NCI-H2227 (cell line): Measurements from ENCODE around the gene COBL.
"Not testable (repeated sequence)": the region's sequence is repeated elsewhere in the genome, so short reads cannot be mapped to it uniquely, and the experiment has no call there.

Source experiments
- DNase-seq: peaks from one replicate; lab custom pipeline; 2025; ENCODE audit not compliant: unreplicated experiment; lab: John Stamatoyannopoulos, UW

COBL gene

DNA sequence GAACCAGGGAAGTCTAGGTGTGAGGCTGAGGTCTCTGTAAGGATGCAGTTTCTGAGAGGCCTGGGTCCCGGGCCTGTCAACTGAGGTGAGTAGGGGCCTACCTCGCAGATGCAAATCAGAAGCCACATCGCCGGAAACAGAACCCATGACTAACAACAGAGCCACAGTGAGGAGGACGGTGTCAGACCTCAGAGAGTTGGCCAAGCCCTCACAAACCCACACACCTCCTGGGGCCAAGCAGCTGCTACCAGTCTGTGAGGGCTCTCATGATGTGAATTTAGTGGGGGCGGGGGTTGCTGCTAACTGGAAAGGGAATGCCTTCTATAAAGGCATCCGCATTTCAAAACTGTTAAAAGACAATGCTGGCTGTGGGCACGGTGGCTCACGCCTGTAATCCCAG is 103.0 kb downstream of the COBL start:
- DNase-seq, result no peak

DNA sequence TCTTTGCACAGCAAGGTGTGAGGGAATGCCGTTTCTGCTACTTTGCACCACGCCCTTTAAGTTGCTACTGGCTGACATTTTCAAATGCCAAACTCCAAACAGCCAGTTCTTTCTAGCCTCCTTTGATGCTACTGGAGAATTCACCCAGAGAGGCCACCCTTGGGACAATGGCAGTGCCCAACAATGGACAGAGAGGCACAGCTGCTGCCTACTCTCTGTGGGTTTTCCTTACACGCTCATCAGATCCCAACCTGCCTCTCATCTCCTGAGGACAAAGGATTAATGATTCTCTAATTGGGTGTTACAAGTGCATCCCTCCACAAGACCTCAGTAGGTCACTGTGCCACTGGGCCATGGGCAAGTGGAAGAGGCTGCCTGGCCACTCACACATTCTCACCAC is 105.8 kb downstream of the COBL start:
- no peak for DNase-seq

DNA sequence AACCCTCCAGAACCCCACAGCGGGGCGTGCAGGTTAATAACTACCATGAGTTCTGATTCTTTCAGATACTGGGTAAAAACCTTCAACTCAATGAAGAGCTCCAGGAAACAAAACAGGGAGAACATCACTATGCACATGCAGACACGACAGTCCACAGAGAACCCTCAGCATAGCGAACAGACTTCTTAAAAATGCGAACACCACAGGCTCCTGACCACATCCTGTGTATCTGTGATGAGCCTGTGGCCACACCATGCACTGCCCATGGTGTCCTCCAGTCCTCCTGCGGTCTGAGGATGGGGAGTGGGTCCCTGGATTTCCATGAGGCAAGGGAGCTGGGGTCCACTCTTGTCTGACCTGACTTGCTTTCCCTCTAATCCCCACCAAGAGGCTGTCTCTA is 107.2 kb downstream of the COBL start:
- DNase-seq, result no peak

DNA sequence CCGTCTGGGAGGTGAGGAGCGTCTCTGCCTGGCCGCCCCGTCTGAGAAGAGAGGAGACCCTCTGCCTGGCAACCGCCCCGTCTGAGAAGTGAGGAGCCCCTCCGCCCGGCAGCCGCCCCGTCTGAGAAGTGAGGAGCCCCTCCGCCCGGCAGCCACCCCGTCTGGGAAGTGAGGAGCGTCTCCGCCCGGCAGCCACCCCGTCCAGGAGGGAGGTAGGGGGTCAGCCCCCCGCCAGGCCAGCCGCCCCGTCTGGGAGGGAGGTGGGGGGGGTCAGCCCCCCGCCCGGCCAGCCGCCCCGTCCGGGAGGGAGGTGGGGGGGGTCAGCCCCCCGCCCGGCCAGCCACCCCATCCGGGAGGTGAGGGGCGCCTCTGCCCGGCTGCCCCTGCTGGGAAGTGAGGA is 108.5 kb downstream of the COBL start:
- DNase-seq, result not testable (repeated sequence)

DNA sequence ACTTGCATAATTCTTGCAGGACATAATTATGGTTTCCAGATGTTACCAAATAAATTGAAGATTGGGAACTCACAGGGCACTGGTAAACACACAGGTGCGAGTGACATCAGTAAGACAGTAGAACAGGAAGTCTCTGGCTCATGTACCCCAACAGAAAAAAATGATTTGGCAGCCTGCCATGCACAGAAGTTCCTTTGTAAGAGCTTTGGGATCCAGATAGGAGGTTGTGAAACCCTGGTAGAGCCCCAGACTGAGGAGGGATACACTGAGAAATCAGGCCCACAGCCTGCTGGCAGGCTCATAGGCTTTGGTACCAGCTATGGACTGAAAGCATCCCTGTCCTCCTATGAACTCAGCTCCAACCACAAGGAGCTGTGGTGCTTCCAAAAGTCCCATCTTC is 118.0 kb downstream of the COBL start:
- DNase-seq, result no peak

DNA sequence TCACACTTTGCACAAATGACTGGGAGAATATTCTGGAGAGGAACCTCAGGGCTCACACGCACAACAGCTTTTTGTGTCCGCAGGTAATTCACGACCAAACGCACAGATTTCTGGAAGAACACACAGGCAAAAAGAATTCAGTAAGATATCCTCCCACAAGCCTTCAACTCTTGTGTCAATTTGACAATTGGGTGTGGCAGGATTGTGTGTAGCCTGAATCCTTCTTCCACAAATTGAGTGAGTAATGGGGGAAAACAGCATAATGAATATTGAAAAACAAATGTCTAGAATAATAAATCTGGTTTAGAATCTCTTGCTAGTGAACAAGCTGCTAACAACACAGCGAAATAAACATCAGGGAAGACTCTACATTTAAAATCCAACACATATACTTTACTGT is 125.6 kb downstream of the COBL start:
- DNase-seq, result no peak

DNA sequence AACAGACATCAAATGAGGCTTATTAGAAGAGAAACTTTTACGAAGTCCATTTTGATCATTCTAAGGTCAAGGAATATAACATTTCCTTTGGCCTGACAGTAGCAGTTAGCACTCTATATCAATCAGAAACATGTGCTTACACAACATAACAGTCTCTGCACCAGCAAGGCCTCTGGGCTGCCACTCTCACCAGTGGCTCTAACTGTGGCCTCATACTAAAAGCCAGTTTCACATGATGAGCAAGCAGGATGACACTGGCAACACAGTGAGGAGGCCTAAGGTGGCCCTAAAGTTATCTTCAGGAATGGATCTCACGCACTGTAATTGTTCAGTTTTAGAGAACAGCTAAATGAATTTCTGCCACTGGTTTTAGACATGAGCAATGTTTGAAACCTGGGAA is 126.8 kb downstream of the COBL start:
- no peak for DNase-seq

DNA sequence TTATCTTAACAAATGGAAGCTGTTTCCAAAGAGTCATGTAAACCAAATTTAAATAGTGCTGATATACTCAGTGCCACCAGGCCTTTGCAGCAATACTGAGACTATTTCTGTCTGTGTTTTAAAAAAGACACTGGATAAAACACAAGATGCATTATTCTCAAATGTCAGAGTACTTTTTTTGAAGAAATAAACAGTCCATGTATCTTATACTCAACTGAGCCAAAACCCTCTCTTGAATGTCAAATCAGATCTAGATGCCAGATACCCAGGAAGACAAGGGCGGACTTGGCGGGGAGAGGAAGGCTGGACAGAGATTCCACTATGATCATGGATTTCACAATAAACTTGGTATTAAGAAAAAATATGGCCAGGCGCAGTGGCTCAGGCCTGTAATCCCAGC is 127.6 kb downstream of the COBL start:
- no peak for DNase-seq

DNA sequence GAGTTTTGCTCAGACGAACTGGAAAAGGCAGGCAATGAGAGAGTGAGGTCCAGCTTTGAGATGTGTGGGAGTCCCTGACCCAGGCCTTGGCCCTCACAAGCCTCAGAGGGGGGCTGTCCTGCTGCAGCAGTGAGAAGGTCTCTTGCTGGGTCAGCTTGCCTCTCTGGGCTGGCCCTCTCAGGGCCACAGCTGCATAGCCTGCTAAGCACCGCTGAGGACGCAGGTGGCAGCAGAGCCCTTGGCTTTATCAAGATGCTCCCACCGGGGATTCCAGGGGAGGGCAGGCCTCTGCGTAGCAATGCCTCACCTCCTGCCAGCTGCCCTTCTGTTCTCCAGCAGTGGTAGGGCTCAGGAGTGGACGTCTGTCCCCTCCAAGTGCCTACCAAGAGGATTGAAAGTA is 128.7 kb downstream of the COBL start:
- peak; percentile 70 for DNase-seq

DNA sequence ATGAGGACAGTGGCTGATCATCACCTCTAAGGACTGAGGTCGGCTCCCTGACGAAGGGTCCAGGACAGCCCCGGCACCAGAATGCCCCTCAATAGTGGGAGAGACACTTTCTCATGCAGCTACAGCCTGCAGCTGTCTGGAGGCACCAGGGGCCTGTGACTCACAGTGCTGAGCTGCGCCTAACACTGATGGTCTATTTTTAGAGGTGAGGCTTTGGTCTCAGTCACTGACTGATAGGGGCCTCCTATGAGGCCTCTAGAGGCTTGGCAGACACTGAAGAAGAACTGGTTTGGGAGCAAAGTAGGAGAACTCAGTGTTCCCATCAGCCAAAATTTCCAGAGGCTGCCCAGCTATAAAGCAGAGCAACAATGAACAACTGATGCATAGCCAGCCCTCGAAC is 130.1 kb downstream of the COBL start:
- DNase-seq, result no peak

DNA sequence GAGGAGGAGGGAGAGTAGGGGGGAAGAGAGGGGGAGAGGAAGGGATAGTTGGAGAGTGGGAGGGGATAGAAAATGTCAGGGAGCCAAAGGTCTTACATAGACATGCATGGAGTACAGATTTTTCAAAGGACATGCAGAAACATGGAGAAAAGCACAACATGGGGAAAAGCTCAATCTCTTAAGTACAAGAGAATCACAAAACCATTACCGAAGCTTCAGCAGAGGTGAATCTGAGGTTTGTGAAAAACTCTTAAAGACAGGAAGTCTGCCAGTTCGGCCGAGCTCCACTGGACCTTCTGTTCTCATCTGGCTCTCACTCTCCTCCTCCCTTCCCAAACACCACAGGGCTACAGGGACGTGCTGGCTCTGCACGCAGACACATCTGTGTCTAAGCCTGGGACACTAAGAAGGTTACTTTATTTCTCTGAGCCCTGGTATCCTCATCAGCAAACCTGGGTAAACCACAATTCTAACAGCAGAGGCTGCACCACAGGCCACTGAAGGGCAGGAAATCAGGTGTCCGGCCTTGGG is 133.9 kb downstream of the COBL start:
- DNase-seq, result no peak

DNA sequence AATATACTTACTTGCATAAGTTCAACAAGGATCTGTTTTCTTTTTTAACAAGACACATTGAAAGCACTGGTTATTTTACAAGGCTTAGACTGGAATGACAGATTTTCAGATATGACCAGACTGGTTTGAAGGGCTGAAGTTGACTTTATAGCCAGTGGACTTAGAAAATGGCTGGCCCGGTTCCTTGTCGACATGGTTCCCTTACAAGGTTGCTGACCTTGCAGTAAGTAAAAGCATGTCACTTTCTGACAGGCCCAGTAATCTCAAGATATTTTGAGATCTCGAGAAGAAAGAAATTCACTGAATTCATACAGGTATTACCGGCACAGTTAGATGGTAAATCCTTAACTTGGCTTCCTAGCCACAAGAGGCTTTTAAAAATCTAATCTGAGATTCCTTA is 136.5 kb downstream of the COBL start:
- DNase-seq, result no peak

DNA sequence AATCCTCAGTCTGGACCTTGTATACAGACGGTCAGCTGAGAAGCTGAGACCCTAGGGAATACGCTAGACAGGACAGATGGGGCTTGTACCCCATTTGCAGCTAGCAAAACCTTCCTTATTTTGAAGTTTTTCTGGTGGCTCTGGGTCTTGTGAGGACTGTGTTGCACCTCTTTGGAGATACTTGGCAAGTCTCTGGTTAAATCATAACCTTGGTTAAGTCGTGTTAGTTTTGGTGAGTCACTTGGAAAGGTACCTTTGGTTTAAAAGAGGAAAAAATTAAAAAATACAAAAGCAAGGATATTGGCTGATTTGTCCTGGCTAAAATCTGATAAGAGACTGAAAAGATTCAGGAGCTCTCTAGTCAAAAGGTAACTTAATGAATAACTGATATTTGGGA is 140.6 kb downstream of the COBL start:
- no peak for DNase-seq

DNA sequence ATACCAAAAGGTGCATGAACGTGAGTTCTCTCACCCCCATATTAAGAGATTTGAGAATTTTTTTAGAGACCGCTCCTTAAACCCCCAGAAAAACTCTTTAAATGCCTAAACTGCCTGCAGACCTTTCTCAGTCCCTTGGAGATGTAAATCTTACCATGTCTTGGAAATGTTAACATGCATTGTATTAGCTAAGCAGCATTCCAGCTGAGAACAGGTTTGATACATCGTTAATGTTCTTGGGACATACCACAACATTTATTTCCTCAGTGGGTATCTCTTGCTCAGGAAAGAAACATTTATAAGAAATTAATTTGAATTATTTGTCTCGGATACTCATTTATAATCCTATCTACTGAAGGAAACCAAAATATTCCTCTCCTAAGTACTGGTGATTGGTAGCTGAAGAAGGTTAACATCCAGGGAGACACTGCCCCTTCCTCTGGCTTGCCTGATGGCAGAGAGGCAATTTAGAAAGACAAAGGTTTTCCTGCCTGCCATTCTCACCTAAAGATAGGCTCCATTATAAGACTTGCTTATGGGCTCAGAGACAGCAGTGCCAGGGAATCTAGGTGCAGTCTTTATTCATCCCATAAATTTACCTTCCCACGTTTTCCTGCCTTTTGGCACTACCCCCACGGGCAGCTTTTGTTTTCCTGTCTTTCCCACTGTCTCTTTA is 141.2 kb downstream of the COBL start:
- DNase-seq, result no peak

DNA sequence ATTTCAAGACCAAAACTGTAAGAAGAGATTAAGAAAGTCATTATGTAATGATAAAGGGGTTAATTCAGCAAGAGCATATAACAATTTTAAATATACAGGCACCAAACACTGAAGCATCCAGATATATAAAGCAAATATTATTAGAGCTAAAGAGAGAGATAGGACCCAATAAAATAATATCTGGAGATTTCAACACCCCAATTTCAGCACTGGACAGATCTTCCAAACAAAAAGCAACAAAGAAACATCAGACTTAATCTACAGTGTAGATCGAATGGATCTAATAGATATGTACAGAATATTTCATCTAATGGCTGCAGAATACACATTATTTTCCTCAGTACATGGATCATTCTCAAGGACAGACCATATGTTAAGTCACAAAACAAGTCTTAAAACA is 151.3 kb downstream of the COBL start:
- no peak for DNase-seq

DNA sequence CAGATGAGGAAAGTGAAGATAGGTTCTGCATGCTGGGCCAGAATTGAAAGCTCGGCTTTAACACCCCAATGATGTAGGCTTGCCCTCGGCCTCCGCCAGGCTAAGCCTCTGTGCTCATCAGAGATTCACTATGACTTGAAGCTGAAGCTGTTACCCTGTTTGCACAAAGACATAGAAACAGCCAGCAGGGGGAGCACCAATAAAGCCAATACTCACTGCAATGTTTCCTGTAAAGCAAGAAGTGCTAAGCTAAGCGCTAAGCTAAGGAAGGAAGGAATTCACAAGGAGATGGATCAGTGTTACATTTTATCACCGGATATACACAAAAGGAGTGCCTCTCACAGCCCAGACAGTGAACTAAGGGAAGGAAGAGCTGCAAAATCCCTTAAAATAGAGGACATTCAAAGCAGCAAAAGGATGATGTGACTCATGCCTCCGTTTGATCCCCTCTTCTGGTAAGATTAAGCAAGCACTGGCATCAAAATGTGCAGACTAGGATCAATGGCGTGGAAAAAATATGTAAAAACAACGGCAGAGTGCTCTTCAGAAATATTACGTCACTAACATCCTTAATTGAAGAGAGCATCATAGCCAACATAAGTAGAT is 153.8 kb downstream of the COBL start:
- peak; percentile 83 for DNase-seq

DNA sequence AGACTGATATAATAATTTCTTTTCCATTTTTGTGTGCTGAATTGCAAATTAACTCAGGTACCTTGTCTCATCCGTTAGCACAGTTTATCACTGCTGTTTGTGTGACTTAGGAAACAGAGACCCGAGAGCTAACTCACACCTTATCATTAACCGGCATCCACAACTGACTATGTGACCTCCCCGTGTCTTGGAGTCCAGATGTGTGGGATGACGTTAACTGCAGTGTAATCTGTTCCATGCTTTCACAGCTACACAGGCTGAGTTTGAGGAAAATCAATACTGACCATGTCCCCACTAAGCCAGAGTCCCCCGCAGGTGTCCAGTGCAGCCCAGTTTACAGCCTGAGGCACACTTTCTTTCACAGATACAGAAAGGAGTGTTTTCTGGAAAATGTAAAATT is 154.7 kb downstream of the COBL start:
- DNase-seq, result no peak

DNA sequence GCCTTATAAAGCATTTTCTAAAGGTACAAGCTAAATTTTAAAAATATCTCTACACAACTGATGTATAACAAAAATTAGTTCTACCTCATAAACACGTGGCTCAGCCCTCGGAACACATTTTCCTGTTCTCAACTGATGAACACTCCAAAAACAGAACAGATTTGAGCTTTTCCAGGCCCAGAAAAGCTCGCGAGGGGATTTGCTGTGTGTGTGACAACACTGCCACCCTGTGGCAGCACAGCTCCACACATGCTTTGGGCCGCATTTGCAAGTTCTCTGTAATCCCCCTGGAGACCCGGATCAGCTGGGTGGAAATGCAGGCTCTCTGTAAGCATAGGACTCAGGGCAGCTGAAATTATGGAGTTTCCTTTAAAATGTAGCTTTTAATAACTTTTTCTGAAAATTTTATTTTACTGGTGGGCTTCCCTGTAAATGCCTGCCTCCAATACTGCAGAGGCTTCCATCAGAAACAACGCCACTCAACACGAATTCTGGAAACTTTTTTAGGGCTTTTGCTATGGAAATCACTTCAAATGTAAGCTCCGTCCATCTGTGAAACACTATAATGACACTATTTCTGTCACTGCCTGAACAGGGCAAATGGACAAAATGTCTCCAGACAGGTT is 155.5 kb downstream of the COBL start:
- DNase-seq, result peak; percentile 80

DNA sequence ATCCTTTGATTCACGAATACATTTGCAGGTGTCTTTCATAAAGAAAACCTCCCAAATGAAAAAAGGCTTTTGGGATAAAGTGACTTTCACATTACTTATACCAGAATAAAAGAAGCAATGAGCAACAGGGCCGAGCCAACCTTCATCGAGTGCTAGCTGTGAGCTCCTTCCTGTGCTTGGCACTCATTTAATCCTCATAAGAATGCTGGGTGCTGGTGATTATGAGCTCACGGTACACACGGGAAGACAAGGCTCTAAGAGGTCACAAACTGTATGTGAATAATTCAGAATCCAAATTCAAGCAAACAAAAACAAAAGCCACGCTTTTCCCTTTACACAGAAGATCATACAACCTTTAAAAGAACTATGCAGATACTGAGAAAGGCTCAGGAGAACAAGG is 156.2 kb downstream of the COBL start:
- no peak for DNase-seq

DNA sequence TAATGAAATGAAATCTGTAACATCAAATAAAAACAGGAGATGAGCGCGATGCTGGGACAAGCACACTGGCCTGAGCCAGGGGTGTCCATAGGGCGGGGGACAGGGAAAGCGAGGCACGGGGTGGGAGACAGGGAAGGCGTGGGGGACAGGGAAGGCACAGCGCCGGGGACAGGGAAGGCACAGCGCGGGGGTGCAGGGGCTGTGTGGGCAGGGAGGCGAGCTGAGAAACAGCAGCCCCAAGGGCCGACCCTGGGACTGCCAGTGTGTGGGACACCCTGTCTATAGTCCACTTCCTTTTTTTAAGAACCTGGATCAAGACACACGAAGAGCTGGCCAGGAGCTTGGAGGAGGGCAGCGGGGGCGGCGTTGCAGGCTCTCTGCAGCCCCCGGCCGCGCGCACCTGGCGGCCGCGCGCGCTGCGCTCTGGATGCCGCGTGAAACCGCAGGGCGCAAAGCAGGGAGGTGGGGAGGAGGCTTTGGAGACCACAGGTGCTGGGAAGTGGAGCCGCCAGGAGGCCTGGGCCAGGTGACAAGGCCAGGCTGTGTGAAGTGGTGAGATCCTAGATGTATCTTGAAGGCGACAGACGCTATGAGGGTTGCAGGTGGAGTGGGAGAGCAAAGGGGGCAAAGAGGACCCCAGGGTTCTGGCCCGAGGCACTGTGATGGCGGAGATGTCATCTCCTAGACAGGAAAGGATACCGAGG is 157.7 kb downstream of the COBL start:
- DNase-seq, result no peak

DNA sequence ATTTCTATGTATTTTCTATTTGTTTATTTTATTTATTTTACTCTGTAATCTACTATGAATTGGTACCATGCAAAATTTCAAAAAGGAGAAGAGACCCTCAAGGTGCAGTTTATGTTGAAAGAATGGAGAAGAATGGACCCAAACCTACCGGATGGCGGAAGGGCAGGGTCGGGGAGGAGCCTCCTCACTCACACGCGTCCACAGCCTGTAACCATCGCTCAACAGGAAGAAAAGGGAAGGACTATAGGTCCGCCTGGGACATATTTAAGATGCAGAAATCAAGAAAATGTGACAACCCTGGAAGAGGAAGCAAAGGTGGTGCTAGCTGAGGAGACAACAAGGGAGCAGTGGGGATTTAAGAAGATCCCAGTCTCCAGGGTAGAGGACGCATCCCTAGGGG is 158.4 kb downstream of the COBL start:
- no peak for DNase-seq

DNA sequence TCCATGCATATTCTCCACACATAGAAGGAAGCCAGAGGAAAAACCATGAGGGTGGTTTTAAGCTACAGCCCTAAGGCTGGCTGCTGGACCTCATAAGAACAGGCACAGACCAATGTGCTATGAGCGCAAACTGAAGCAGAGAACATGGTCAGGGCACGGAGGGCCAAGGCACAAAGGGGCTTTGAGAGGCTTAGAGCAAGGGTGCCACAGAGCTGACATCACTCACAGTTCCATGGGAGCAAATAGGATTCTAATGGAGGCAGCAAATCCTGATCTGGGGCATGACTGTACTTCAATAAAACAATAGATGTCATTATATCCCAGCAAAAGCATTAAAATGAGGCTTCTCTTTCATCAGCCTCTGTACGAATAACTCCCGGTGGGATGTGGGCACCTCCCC is 162.4 kb downstream of the COBL start:
- DNase-seq, result no peak
